Measurements from ENCODE around the gene ZSWIM7. TPM values are rescaled to one million over a fixed set of nuclear protein-coding genes. Genes with fewer than 3 reads are reported as not detected.
A peak's percentile ranks its signal among the peaks of the same experiment; 100 is the strongest.

ZSWIM7 gene
- total RNA-seq, 1 donor = 5.6 TPM

DNA sequence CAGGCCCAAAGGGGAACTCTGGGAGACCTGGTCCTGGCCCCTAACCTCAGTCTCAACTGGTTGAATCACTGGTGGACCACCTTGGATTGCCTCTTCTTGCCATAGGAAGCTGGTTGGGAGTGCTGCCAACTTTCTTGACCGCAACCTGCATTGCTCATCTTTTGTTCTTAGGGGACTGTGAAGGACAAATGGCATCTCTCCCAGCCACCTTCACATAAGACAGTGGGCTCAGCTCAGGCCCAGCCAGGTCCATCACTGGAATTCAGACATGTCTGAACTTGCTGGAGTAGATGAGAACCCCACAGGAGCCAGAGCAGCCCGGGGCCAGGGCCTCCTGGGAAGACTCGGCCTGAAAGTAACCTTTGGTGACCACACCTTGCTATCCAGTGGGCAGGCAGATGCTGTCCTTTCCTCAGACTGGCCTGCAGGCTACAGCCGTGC lies 35.8 kb downstream of the ZSWIM7 start:
- peak; percentile 43 for DNase-seq (ENCODE audit: low read depth)
- no peak overlapping the region for H3K4me3 ChIP-seq (ENCODE audit: low read depth, low read length)
- TF ChIP-seq CTCF (IDR thresholded peaks at IDR 0.05; ENCODE audit: insufficient read depth, low read depth, low read length) = no peak

- no peak for TF ChIP-seq CTCF (IDR thresholded peaks at IDR 0.05; ENCODE audit: insufficient read depth, low read depth, low read length)
- H3K4me3 ChIP-seq (ENCODE audit: low read depth, low read length) = no peak overlapping the region
Measured at GRCh38 chr17:15958484-15958854, 41.0 kb downstream of the ZSWIM7 start.

DNA sequence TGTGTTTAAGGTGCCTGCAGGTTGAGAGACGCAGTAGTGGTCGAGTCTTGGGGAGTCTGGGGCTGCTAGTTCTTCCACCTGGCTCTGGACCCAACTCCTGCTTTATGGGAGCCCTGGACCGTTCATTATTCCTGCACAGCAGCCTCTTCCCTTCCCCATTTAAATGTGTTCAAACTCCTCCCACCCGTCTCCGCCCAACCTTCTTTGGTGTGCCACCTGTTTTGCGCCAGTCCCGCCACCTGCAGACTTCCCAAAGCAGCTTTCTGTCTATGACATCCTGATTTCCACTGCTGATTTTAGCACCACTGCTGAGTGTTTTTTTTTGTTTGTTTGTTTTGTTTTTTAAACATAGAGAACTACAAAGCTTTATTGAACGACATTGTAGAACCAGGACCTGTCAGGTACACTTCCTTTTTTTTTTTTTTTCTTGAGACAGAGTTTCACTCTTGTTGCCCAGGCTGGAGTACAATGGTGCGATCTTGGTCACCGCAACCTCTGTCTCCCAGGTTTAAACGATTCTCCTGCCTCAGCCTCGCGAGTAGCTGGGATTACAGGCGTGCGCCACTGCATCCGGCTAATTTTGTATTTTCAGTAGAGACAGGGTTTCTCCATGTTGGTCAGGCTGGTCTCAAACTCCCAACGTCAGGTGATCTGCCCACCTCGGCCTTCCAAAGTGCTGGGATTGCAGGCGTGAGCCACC lies 41.7 kb downstream of the ZSWIM7 start:
- no peak overlapping the region for H3K4me3 ChIP-seq (ENCODE audit: low read depth, low read length)
- TF ChIP-seq CTCF (IDR thresholded peaks at IDR 0.05; ENCODE audit: insufficient read depth, low read depth, low read length) = no peak
- no peak for DNase-seq (ENCODE audit: low read depth)

More at GRCh38 chr17:15958484-15958854, 41.0 kb downstream of the ZSWIM7 start:
- DNase-seq (ENCODE audit: low read depth) = no peak

GRCh38 chr17:15957206-15957605 lies 42.3 kb downstream of the ZSWIM7 start:
- no peak for DNase-seq (ENCODE audit: low read depth)
- no peak for TF ChIP-seq CTCF (IDR thresholded peaks at IDR 0.05; ENCODE audit: insufficient read depth, low read depth, low read length)
- no peak overlapping the region for H3K4me3 ChIP-seq (ENCODE audit: low read depth, low read length)

- H3K4me3 ChIP-seq (ENCODE audit: low read depth, low read length) = no peak overlapping the region
- TF ChIP-seq CTCF (IDR thresholded peaks at IDR 0.05; ENCODE audit: insufficient read depth, low read depth, low read length) = no peak
- DNase-seq (ENCODE audit: low read depth) = peak; percentile 67
Measured at GRCh38 chr17:15955793-15956541, 43.5 kb downstream of the ZSWIM7 start.

- peak; percentile 73 for DNase-seq (ENCODE audit: low read depth)
- TF ChIP-seq CTCF (IDR thresholded peaks at IDR 0.05; ENCODE audit: insufficient read depth, low read depth, low read length) = no peak
- no peak overlapping the region for H3K4me3 ChIP-seq (ENCODE audit: low read depth, low read length)
Measured at GRCh38 chr17:15954222-15954621, 45.3 kb downstream of the ZSWIM7 start.

All from fibroblast of villous mesenchyme (primary cell).